DMS114 treated with DMSO at 0.1 percent for 48 hours (cell line): ENCODE results near the gene OR52A5.
"Not testable (repeated sequence)": the region's sequence is repeated elsewhere in the genome, so short reads cannot be mapped to it uniquely, and the experiment has no call there.

Source experiments
- DNase-seq: peaks from one replicate; lab custom pipeline; 2025; ENCODE audit not compliant: unreplicated experiment; lab: John Stamatoyannopoulos, UW

OR52A5 gene

GRCh38 chr11:5137996-5138395 lies at the start of gene OR52A5:
Gene OR52A5, minus strand, starts transcription at chr11:5138356. Its CDS starts 5,714 bp downstream, at chr11:5132642.
- no peak for DNase-seq

GRCh38 chr11:5178046-5178837 lies 40.1 kb upstream of the OR52A5 start:
- DNase-seq = no peak

GRCh38 chr11:5174934-5175333 lies 36.8 kb upstream of the OR52A5 start:
- DNase-seq = no peak

- no peak for DNase-seq
Measured at GRCh38 chr11:5171856-5172255, 33.7 kb upstream of the OR52A5 start.

GRCh38 chr11:5165898-5166297 lies 27.7 kb upstream of the OR52A5 start:
- not testable (repeated sequence) for DNase-seq

- not testable (repeated sequence) for DNase-seq
Measured at GRCh38 chr11:5164807-5165206, 26.7 kb upstream of the OR52A5 start.

GRCh38 chr11:5161045-5161444 lies 22.9 kb upstream of the OR52A5 start:
- DNase-seq = not testable (repeated sequence)

- DNase-seq = not testable (repeated sequence)
Measured at GRCh38 chr11:5160217-5160616, 22.1 kb upstream of the OR52A5 start.

- DNase-seq = no peak
Measured at GRCh38 chr11:5159806-5160205, 21.6 kb upstream of the OR52A5 start.

- DNase-seq = no peak
Measured at GRCh38 chr11:5154657-5155056, 16.5 kb upstream of the OR52A5 start, which contains the start of gene OR52A1. Gene OR52A1, minus strand, starts transcription at chr11:5154757. Its CDS starts 2,388 bp downstream, at chr11:5152369.

- DNase-seq = no peak
Measured at GRCh38 chr11:5153574-5154431, 15.6 kb upstream of the OR52A5 start.

GRCh38 chr11:5151713-5152153 lies 13.6 kb upstream of the OR52A5 start:
- DNase-seq = no peak

GRCh38 chr11:5144206-5144605 lies 6.0 kb upstream of the OR52A5 start:
- DNase-seq = not testable (repeated sequence)

- DNase-seq = no peak
Measured at GRCh38 chr11:5137014-5137413, 1.1 kb downstream of the OR52A5 start.

- no peak for DNase-seq
Measured at GRCh38 chr11:5136261-5136660, 1.9 kb downstream of the OR52A5 start.

- DNase-seq = no peak
Measured at GRCh38 chr11:5131584-5132335, 6.4 kb downstream of the OR52A5 start.

GRCh38 chr11:5129457-5129877 lies 8.7 kb downstream of the OR52A5 start:
- no peak for DNase-seq

GRCh38 chr11:5124891-5125620 lies 13.1 kb downstream of the OR52A5 start:
- no peak for DNase-seq

GRCh38 chr11:5123802-5124521 lies 14.2 kb downstream of the OR52A5 start:
- peak; percentile 25 for DNase-seq

- DNase-seq = no peak
Measured at GRCh38 chr11:5118893-5119292, 19.3 kb downstream of the OR52A5 start.
